ENCODE results near the gene FAHD2A.
"Not testable (repeated sequence)": the region's sequence is repeated elsewhere in the genome, so short reads cannot be mapped to it uniquely, and the experiment has no call there.

Gene FAHD2A

GRCh38 chr2:95390881-95391321 lies 11.6 kb upstream of the FAHD2A start:
- DNase-seq (ENCODE audit: insufficient read length, low spot score) (no peak), FAIRE-seq (no peak)
- no peak for TF ChIP-seq CTCF (IDR thresholded peaks at IDR 0.05; ENCODE audit: insufficient read depth, missing control alignments)

DNA sequence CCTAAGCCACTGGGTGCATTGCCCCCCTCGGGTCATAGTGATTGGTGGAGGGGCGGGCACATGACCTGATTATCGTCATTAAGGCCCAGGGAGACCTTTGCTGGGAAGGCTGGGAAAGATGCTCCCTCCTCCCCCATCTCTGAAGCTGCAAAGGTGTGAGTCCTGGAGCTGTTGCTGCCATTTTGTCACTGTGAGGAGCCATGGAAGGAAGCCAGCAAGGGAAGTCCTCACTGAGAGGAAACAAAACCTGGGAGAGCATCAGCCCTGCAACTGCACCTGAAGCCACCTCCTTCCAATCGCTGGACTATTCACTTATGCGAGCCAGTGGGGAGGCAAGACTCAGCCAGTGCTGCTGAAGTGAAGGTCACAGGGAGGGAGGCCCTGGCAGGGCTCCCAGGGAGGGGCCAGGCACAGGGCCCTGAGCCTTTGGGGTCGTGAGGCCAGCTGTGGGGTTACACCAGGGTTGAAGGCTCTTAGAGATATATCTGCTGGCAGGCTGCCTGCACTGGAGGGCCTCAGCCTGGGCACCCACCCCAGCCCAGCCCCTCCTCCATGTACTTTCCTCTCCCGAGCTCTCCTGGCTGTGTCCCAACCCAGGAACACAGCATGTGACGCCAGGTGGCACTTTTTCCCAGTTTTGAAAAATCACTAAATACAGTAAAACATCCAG lies 10.7 kb upstream of the FAHD2A start:
- DNase-seq (ENCODE audit: insufficient read length, low spot score) (no peak), FAIRE-seq (no peak)
- TF ChIP-seq CTCF (IDR thresholded peaks at IDR 0.05; ENCODE audit: insufficient read depth, missing control alignments): no peak

DNA sequence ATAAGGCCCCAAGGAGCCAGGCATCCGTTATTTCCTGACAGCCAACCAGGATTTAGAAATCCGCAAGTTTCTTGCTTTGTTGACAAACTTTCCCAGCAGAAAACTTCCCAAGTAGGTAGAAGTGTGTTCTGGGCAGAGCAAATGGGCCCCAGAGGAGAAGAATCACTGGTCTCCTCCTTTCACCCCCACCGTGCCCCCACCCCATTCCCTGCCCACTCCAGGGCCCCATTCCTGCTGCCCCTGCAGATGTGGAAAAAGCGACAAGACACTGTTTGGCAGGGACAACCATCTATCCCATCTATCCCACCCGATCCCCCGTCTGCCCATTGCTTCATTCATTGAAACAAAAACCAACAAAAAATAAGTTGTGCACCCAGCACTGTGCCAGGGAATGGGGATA lies 10.2 kb upstream of the FAHD2A start:
- no peak for TF ChIP-seq CTCF (IDR thresholded peaks at IDR 0.05; ENCODE audit: insufficient read depth, missing control alignments)
- FAIRE-seq: no peak
- DNase-seq (ENCODE audit: insufficient read length, low spot score): no peak

GRCh38 chr2:95392730-95393455 lies 9.6 kb upstream of the FAHD2A start:
- FAIRE-seq (no peak), DNase-seq (ENCODE audit: insufficient read length, low spot score) (no peak)
- TF ChIP-seq CTCF (IDR thresholded peaks at IDR 0.05; ENCODE audit: insufficient read depth, missing control alignments): no peak

DNA sequence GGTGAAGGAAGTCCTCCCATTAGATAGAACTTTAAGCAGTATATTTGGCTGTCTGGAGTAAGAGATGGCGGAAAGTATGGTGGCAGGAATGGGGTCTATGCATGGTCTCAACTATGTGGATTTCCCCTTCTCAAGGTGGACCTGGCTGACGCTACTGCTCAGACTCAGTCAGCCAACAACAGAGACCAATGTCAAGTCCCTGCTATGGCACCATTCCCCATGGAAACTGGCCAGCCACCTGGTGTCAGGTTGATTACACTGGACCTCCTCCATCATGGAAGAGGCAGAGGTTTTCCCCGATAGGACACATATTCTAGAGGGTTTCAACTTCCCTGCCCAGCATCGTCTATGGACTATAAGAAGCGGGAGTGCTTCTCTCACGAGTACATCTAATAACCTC lies 8.6 kb upstream of the FAHD2A start:
- FAIRE-seq (no peak), DNase-seq (ENCODE audit: insufficient read length, low spot score) (no peak)
- no peak for TF ChIP-seq CTCF (IDR thresholded peaks at IDR 0.05; ENCODE audit: insufficient read depth, missing control alignments)

DNA sequence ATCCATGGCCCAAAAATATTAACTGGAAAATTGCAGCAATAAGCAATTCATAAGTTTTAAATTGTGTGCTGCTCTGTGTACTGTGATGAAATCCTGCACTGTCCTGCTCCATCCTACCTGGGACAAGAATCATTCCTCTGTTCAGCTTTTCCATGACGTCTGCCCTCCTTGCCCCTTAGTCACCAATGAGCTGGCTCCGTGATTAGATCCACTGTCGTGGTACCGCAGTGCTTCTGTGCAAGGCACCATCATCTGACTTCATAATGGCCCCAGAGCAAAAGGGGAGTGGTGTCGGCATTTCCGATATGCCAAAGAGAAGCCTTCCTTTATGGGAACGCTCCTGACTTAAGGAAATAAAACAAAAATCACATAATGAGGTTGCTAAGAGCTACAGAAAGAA lies 3.4 kb upstream of the FAHD2A start:
- DNase-seq (ENCODE audit: insufficient read length, low spot score): no peak
- TF ChIP-seq CTCF (IDR thresholded peaks at IDR 0.05; ENCODE audit: insufficient read depth, missing control alignments): no peak
- no peak for FAIRE-seq

- DNase-seq (ENCODE audit: insufficient read length, low spot score) (no peak), FAIRE-seq (no peak)
- no peak for TF ChIP-seq CTCF (IDR thresholded peaks at IDR 0.05; ENCODE audit: insufficient read depth, missing control alignments)
These were observed 1.0 kb upstream of the FAHD2A start for GRCh38 chr2:95401480-95401879.

DNA sequence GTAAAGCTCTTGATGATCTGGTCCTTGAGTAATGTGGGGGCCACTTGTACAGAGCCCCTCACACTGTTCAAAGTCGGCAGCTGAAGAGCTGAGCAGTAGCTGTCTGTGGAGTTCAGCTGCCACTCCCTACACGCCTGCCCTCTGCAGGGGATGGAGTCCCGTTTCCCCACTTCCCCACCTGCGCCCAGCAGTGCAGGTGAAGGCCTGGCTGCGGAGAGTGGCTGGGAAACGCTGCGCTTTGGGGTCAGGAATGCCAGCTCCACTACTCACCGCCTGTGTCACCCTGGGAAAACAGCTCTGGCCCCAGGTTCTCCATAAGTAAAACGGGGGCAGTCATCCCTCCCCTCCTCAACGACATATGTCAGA lies 521 bp upstream of the FAHD2A start:
- not testable (repeated sequence) for DNase-seq (ENCODE audit: insufficient read length, low spot score); FAIRE-seq
